HG03064 (cell line): ENCODE data around the gene CTNNA3.

Experiments
- ATAC-seq: cut with Tn5 transposase; IDR thresholded peaks from one replicate; pipeline ENCODE4 v1.9.1; 2021; ENCODE audit warnings: low read depth; ENCODE audit not compliant: unreplicated experiment

The CTNNA3 gene

GRCh38 chr10:66283874-66284464 is 1412.0 kb downstream of the CTNNA3 start:
- no peak for ATAC-seq

GRCh38 chr10:66283064-66283463 is 1412.9 kb downstream of the CTNNA3 start:
- no peak for ATAC-seq

GRCh38 chr10:66281327-66281726 is 1414.7 kb downstream of the CTNNA3 start:
- ATAC-seq, result no peak

DNA sequence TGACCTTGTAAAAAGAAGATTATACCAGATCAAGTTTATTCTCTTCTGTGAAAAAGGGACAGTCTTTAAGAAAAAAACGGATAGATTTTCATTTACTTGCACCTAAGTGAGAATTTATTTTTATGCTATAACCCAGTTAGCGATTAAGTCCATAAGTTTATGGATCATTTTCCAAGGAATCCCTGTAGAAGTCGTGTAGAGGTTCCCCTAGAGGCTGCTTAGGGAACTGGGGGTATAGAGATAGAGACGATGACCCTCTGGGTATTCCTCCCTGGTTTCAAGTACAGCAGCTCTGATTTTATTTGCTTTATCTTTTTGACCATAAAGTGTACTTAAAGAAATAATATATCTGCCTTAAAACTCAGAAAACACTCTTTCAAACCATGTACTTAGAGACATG is 1418.5 kb downstream of the CTNNA3 start:
- no peak for ATAC-seq

DNA sequence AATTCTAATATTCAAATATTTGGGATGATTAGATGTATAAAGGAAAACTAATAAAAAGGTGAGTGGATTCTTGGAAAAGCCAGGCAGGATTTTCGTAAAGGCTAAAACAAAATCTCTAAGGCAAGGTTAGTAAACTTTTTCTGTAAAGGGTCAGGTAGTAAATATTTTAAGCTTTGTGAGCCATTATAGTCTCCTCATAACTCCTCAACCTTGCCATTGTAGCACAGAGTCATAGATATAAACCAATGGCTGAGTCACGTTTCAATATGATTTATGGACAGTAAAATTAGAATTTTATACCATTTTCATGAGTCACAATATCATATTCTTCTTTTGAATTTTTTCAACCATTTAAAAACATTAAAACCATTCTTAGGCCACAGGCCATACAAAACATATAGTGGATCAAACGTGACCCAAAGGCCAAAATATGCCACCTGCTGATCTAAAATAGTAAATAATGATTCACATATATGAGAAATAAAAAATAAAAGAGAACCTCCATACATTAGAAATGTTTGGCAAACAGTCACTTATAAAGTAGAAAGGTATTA is 1422.0 kb downstream of the CTNNA3 start:
- no peak for ATAC-seq

DNA sequence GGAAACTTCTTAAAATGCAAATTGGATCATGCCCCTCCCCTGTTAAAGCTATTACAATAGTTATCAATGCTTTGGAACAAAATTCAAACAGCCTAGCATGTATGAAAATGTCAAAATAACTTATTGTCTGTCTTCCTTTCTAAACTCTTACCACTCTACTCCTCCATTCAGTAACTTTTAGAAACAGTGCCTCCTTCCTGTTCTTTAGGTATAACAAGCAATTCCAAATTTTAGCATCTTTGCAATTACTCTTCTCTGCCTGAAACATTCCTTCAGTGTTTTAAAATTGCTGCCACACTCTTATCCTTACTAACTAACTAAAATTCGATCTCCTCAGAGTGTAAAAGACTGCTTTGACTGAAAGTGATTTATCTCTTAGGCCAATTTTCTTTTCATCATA is 1430.6 kb downstream of the CTNNA3 start:
- no peak for ATAC-seq

GRCh38 chr10:66259836-66260235 is 1436.2 kb downstream of the CTNNA3 start:
- ATAC-seq, result no peak

GRCh38 chr10:66258693-66259092 is 1437.3 kb downstream of the CTNNA3 start:
- no peak for ATAC-seq

DNA sequence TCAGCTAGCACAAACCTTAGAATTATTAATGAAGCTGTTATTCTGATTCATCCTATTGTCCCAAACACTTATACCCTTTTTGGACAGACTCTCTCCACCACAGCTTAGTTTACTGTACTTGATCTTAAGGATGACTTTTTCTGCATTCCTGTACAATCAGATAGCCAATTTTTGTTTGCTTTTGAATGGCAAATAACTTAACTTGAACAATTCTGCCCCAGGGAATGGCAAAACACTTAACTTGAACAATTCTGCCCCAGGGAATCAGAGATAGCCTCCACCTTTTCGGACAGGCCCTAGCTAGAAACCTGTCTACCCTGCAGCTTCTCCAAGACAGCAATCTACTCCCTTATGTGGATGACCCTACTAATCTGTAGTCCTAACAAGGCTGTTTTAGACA is 1438.2 kb downstream of the CTNNA3 start:
- no peak for ATAC-seq

GRCh38 chr10:66252986-66253385 is 1443.0 kb downstream of the CTNNA3 start:
- no peak for ATAC-seq

GRCh38 chr10:66246177-66246576 is 1449.8 kb downstream of the CTNNA3 start:
- ATAC-seq, result no peak

GRCh38 chr10:66244953-66245352 is 1451.0 kb downstream of the CTNNA3 start:
- ATAC-seq, result no peak

- no peak for ATAC-seq
Observed at GRCh38 chr10:66242885-66243284, 1453.1 kb downstream of the CTNNA3 start.

DNA sequence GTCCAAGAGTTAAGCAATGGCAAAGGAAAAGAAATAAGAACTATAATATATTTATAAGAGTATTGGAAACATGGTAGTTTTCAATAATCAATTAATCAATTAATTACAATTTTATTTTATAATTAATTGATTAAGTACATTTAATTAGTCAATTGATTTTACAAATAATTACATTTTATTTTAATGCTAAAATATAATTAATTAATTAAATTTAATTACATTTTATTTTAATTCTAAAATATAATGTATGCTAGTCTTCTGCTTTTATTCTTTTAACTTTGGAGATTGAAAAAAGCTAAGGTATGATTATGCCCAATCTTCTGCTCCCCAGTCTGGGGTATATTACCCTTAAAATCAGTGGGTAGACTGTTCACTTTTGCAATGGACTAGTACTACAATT is 1456.9 kb downstream of the CTNNA3 start:
- ATAC-seq, result no peak

DNA sequence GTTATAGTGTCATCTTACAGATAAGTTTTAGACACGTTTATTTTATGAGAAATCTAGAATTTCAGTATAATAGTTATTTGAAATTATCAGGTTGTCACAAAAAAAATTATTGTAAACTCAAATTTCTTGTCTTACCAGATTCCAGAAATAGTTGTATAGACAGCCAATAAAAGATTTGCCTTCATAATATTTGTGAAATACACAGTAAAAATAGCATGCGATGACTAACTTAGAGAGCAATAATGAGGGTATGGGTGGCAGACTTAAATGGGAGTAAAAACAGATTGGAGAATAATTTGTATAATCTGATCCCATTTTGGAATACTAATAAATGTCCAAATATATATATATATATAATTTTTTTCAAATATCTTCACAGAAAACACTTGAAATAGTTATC is 1457.7 kb downstream of the CTNNA3 start:
- no peak for ATAC-seq

DNA sequence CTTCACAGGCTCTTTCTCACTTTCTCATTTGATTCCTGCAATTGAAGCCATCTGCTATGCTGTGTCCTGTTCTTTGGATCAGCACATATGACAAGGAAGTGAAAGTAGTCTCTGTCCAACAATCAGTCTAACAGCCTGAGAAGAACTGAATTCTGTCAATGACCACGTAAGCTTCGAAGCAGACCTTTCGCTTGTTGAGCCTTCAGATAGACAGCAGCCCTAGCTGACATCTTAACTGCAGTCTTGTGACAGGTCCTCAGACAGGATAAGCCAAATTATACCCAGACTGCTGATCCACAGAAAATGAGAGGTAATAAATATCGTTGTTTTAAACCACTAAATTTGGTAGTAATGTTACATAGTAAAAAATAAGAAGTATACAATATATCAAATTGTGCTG is 1461.1 kb downstream of the CTNNA3 start:
- ATAC-seq, result no peak

DNA sequence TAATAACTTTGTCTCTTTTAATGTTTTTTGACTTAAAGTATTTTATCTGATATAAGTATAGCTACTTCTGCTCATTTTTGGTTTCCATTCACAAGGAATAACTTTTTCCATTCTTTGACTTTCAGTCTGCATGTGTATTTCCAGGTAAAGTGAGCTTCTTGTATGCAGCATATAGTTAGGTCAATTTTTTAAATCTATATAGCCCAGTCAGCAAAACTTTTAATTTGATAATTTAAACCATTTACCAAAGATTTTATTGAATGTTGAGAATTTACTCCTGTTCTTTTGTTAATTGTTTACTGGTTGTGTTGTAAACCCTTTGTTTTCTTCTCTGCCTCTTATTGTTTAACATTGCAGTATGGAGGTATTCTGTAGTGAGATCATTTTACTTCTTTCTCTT is 1467.1 kb downstream of the CTNNA3 start:
- ATAC-seq, result no peak

DNA sequence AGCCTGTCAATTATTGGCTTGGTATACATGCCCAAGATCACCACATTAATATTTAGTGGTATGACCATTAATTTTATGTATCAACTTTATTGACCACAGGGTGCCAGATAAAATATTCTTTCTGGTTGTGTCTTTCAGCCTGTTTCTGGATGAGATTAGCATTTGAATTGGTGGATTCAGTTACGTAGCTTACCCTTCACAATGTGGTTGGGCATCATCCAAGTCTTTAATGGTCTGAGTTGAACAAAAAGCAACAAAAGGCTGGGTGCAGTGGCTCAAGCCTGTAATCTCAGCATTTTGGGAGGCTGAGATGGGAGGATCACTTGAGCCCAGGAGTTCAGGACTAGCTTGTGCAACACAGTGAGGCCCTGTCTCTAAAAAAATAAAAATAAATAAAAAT is 1472.3 kb downstream of the CTNNA3 start:
- no peak for ATAC-seq

DNA sequence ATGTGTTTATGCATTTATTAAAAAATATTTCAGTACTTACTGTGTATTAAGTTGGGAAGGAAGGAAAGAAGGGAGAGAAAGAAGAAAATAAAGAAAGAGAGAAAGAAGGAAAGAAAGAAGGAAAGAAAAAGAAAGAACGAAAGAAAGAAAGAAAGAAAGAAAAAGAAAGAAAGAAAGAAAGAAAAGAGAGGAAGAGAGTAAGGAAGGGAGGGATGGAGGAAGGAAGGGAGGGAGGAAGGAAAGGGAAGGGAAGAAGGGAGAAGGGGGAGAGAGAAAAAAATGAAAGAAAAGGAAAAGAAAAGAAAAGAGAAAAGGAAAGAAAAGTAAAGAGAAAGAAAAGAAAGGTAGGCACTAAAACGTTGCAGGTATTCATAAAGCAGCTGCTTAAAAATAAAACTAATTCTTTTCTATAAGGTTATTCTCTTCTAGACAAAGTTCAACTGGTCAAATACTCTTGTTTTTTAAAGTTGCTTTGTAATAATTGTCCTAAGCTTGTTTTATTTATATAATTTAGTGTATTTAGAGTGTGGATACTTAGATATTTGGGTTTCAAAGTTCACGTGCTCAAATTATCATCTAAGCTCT is 1473.4 kb downstream of the CTNNA3 start:
- ATAC-seq, result no peak

- no peak for ATAC-seq
Observed at GRCh38 chr10:66218981-66219587, 1476.9 kb downstream of the CTNNA3 start.

GRCh38 chr10:66218289-66218688 is 1477.7 kb downstream of the CTNNA3 start:
- ATAC-seq, result no peak

GRCh38 chr10:66215920-66216319 is 1480.1 kb downstream of the CTNNA3 start:
- ATAC-seq, result no peak
